Measurements from ENCODE around the gene DERA.

GRCh38 chr12:15924956-15925355 lies 13.8 kb downstream of the DERA start:
- TF ChIP-seq POLR2A (IDR thresholded peaks at IDR 0.05; ENCODE audit: low read length) (no peak), GATA1 (IDR thresholded peaks at IDR 0.05; ENCODE audit: low read depth, low read length) (no peak)
